HepG2 (cell line): Measurements from ENCODE around the gene KTI12.

Experiments used
- ATF1 ChIP-seq: IDR thresholded peaks from 2 replicates; pipeline ENCODE4 v1.6.1; 2016; ENCODE audit warnings: mild to moderate bottlenecking, control low read depth
- HDAC2 ChIP-seq: sonication (generic); formaldehyde crosslinking; IDR thresholded peaks from 2 replicates; pipeline ENCODE4 v1.4.0; 2020; ENCODE audit warnings: missing genetic modification reagents
- RNF2 ChIP-seq: fragments of 450-650 bp; conservative IDR thresholded peaks from 2 replicates; pipeline ENCODE4 v1.6.1; 2016; ENCODE audit warnings: low read depth
- TCF12 ChIP-seq, 2 experiments: fragments of 450-650 bp in 1 of 2; sonication (generic) in 1 of 2; formaldehyde crosslinking in 1 of 2; IDR thresholded peaks; 2 replicates each; pipeline versions ENCODE4 v1.6.1 to v1.8.0; 2017 to 2022; ENCODE audit warnings: antibody characterized with exemption in 1 of 2, mild to moderate bottlenecking in 1 of 2, missing genetic modification reagents in 1 of 2, moderate library complexity in 1 of 2
- ZBTB21 ChIP-seq: sonication (generic); formaldehyde crosslinking; IDR thresholded peaks from 2 replicates; pipeline ENCODE4 v1.4.0; 2020; ENCODE audit warnings: missing genetic modification reagents
- ZNF232 ChIP-seq: sonication (generic); formaldehyde crosslinking; IDR thresholded peaks from 2 replicates; pipeline ENCODE4 v1.4.0; 2020; ENCODE audit warnings: missing genetic modification reagents, borderline replicate concordance
- TF ChIP-seq, protein P1 (sequence below): sonication (generic); formaldehyde crosslinking; IDR thresholded peaks from 2 replicates; pipeline ENCODE4 v1.8.0; 2022; ENCODE audit warnings: missing genetic modification reagents, mild to moderate bottlenecking, moderate library complexity, borderline replicate concordance
- TF ChIP-seq, protein P2 (sequence below): IDR thresholded peaks from 2 replicates; pipeline ENCODE4 v1.6.1; 2012; ENCODE audit warnings: inconsistent platforms
- TF ChIP-seq, protein P3 (sequence below): sonication (generic); formaldehyde crosslinking; IDR thresholded peaks from 2 replicates; pipeline ENCODE4 v1.4.0; 2020; ENCODE audit warnings: low read depth, mild to moderate bottlenecking, missing genetic modification reagents

DNA sequence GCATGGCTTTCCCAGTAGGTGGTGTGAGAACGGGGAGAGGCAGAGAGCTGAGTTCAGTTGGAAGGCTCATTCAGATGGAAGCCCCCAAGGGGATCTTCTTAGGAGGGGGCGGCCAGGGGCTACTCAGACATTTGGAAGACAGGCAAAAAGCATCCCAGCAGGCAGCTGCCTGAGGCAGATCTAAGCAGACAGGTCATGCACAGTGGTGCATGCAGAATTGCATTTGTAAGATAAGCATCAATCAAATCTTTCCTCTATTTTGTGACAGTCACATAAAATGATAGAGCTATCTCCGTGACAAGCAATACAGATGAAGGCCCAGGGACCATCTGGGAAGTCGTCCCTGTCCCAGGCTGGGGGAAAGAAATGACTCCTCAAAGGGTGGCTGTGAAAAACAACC, 46.9 kb downstream of the KTI12 start:
- no peak for TF ChIP-seq RNF2
- no peak for TF ChIP-seq ZBTB21 (CRISPR knock-in tag)
- TF ChIP-seq ATF1 (CRISPR knock-in tag), result no peak
- TF ChIP-seq TCF12 (IDR thresholded peaks at IDR 0.05), result no peak
- no peak for TF ChIP-seq TCF12 (CRISPR knock-in tag; IDR thresholded peaks at IDR 0.05)
- TF ChIP-seq, protein P1, sequence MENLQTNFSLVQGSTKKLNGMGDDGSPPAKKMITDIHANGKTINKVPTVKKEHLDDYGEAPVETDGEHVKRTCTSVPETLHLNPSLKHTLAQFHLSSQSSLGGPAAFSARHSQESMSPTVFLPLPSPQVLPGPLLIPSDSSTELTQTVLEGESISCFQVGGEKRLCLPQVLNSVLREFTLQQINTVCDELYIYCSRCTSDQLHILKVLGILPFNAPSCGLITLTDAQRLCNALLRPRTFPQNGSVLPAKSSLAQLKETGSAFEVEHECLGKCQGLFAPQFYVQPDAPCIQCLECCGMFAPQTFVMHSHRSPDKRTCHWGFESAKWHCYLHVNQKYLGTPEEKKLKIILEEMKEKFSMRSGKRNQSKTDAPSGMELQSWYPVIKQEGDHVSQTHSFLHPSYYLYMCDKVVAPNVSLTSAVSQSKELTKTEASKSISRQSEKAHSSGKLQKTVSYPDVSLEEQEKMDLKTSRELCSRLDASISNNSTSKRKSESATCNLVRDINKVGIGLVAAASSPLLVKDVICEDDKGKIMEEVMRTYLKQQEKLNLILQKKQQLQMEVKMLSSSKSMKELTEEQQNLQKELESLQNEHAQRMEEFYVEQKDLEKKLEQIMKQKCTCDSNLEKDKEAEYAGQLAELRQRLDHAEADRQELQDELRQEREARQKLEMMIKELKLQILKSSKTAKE (CRISPR knock-in tag), result no peak
- TF ChIP-seq ZNF232, result no peak
- TF ChIP-seq, protein P2, sequence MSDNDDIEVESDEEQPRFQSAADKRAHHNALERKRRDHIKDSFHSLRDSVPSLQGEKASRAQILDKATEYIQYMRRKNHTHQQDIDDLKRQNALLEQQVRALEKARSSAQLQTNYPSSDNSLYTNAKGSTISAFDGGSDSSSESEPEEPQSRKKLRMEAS, result no peak
- TF ChIP-seq, protein P3, sequence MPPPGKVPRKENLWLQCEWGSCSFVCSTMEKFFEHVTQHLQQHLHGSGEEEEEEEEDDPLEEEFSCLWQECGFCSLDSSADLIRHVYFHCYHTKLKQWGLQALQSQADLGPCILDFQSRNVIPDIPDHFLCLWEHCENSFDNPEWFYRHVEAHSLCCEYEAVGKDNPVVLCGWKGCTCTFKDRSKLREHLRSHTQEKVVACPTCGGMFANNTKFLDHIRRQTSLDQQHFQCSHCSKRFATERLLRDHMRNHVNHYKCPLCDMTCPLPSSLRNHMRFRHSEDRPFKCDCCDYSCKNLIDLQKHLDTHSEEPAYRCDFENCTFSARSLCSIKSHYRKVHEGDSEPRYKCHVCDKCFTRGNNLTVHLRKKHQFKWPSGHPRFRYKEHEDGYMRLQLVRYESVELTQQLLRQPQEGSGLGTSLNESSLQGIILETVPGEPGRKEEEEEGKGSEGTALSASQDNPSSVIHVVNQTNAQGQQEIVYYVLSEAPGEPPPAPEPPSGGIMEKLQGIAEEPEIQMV (CRISPR knock-in tag), result no peak
- no peak for TF ChIP-seq HDAC2 (CRISPR knock-in tag)
